Measurements from ENCODE around the gene GMDS. TPM values are rescaled to one million over a fixed set of nuclear protein-coding genes. Genes with fewer than 3 reads are reported as not detected.

The GMDS gene
- total and polyA plus RNA-seq, 2 of the 8 experiments (the other 6 are each of a cell fraction or from before 2014, with no cell fraction given): 16.8 to 50.0 TPM

DNA sequence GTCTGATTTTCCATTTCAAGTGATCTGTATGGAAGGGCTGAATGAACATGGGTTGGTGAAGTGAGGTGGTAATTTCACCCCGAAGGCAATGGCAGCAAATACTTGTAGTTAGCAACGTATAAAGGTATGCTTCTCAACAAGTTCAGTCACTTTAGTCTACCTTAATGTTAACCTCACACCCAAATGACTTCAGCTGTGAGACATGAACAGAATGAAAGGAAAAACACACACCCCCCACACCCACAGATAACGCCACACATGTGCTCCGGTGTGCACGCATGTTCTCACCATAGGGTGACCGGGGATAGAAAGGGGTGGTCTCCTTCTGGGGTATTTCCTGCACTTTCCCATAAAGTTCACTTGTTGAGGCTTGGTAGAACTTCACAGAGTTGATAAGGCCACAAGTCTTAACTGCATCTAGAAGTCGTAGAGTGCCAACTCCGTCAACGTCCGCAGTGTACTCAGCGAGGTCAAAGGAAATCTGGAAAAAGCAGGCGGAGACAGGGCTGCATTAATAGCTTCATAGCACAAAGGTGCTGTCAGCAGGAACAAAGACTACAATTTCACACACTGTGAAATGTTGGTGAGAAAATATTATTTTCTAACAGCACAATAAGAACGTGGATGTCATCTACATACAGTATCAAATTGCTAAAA is 284.8 kb downstream of the GMDS start (continued):
- TF ChIP-seq RNF2 (IDR thresholded peaks at IDR 0.05; ENCODE audit: borderline replicate concordance, low read depth, low read length, missing control alignments, poor library complexity, severe bottlenecking) (no peak), MAFK (IDR thresholded peaks at IDR 0.05; ENCODE audit: low read depth, low read length) (no peak)
